SK-N-MC (cell line): ENCODE data around the gene GYG1.

ENCODE experiments used
- DNase-seq: peaks from one replicate; pipeline ENCODE4 v3.0.0-alpha.2; 2011; ENCODE audit warnings: low read depth, low spot score
- H3K27ac ChIP-seq: fragments of 200-600 bp; sonication (generic); 2 replicates; pipeline ENCODE4 v1.5.1; 2016; ENCODE audit warnings: mixed run types
- H3K36me3 ChIP-seq: fragments of 200-600 bp; sonication (generic); 2 replicates; pipeline ENCODE4 v1.6.1; 2017; ENCODE audit warnings: antibody characterized with exemption, low read length, mixed read lengths; ENCODE audit not compliant: insufficient read depth
- H3K4me3 ChIP-seq: fragments of 200-600 bp; sonication (generic); 2 replicates; pipeline ENCODE4 v1.5.1; 2016
- H3K9ac ChIP-seq: fragments of 200-600 bp; sonication (generic); 2 replicates; pipeline ENCODE4 v1.8.0; 2017; ENCODE audit warnings: mixed run types, mixed read lengths; ENCODE audit not compliant: insufficient read length
- H3K9me3 ChIP-seq: fragments of 200-600 bp; sonication (generic); 2 replicates; pipeline ENCODE4 v1.6.1; 2017; ENCODE audit warnings: low read depth, mild to moderate bottlenecking, antibody characterized with exemption, low read length, moderate library complexity, mixed read lengths
- EZH2 ChIP-seq: fragments of 200-600 bp; sonication (generic); IDR thresholded peaks from one replicate; pipeline ENCODE4 v1.6.1; 2017; ENCODE audit warnings: antibody characterized with exemption
- FOXP2 ChIP-seq: optimal IDR thresholded peaks from 2 replicates; pipeline ENCODE3; 2011; ENCODE audit warnings: mild to moderate bottlenecking, moderate library complexity; ENCODE audit not compliant: insufficient read depth; ENCODE audit errors: extremely low read length, control extremely low read depth
- POLR2AphosphoS5 ChIP-seq: IDR thresholded peaks from 2 replicates; pipeline ENCODE4 v1.6.1; 2012; ENCODE audit warnings: mild to moderate bottlenecking, low read depth, low read length, borderline replicate concordance

The GYG1 gene

GRCh38 chr3:148955544-148956346 is 35.6 kb upstream of the GYG1 start:
- Histone ChIP-seq H3K9ac (no peak overlapping the region), H3K9me3 (no peaks in the 10 kb centered on the region), H3K4me3 (no peak overlapping the region), H3K27ac (no peak overlapping the region), H3K36me3 (no peaks in the 10 kb centered on the region)
- DNase-seq, result peak; percentile 44
- TF ChIP-seq FOXP2 (no peak), EZH2 (no peak), POLR2AphosphoS5 (no peak)

- Histone ChIP-seq H3K4me3 (no peak overlapping the region), H3K9ac (no peak overlapping the region), H3K27ac (no peak overlapping the region), H3K9me3 (no peaks in the 10 kb centered on the region), H3K36me3 (no peaks in the 10 kb centered on the region)
- TF ChIP-seq EZH2, result no peak
- TF ChIP-seq FOXP2, result no peak
- no peak for TF ChIP-seq POLR2AphosphoS5
- no peak for DNase-seq
Measured at GRCh38 chr3:148957586-148957985, 33.8 kb upstream of the GYG1 start.

- no peak overlapping the region for H3K27ac ChIP-seq
- no peak for TF ChIP-seq FOXP2
- no peak for TF ChIP-seq POLR2AphosphoS5
- no peak for TF ChIP-seq EZH2
- H3K36me3 ChIP-seq, result no peaks in the 10 kb centered on the region
- no peak overlapping the region for H3K4me3 ChIP-seq
- DNase-seq, result no peak
- H3K9me3 ChIP-seq, result no peaks in the 10 kb centered on the region
- no peak overlapping the region for H3K9ac ChIP-seq
Measured at GRCh38 chr3:148958696-148959095, 32.6 kb upstream of the GYG1 start.

- no peak for DNase-seq
- no peak overlapping the region for H3K9ac ChIP-seq
- no peak overlapping the region for H3K27ac ChIP-seq
- H3K36me3 ChIP-seq, result no peaks in the 10 kb centered on the region
- no peaks in the 10 kb centered on the region for H3K9me3 ChIP-seq
- TF ChIP-seq POLR2AphosphoS5 (no peak), FOXP2 (no peak), EZH2 (no peak)
- H3K4me3 ChIP-seq, result no peak overlapping the region
Measured at GRCh38 chr3:148962513-148962912, 28.8 kb upstream of the GYG1 start.

- no peak for DNase-seq
- H3K27ac ChIP-seq, result no peak overlapping the region
- TF ChIP-seq EZH2, result no peak
- TF ChIP-seq FOXP2, result no peak
- no peak for TF ChIP-seq POLR2AphosphoS5
- H3K9me3 ChIP-seq, result no peaks in the 10 kb centered on the region
- no peak overlapping the region for H3K4me3 ChIP-seq
- H3K36me3 ChIP-seq, result no peaks in the 10 kb centered on the region
- H3K9ac ChIP-seq, result no peak overlapping the region
Measured at GRCh38 chr3:148964809-148965208, 26.5 kb upstream of the GYG1 start.

- H3K27ac ChIP-seq, result no peak overlapping the region
- no peak for DNase-seq
- H3K36me3 ChIP-seq, result no peaks in the 10 kb centered on the region
- no peak for TF ChIP-seq POLR2AphosphoS5
- no peak for TF ChIP-seq EZH2
- TF ChIP-seq FOXP2, result no peak
- H3K4me3 ChIP-seq, result no peak overlapping the region
- no peaks in the 10 kb centered on the region for H3K9me3 ChIP-seq
- H3K9ac ChIP-seq, result no peak overlapping the region
Measured at GRCh38 chr3:148968321-148968720, 23.0 kb upstream of the GYG1 start.

- no peak for TF ChIP-seq FOXP2
- TF ChIP-seq EZH2, result no peak
- TF ChIP-seq POLR2AphosphoS5, result no peak
- H3K9ac ChIP-seq, result no peak overlapping the region
- no peaks in the 10 kb centered on the region for H3K9me3 ChIP-seq
- no peaks in the 10 kb centered on the region for H3K36me3 ChIP-seq
- no peak for DNase-seq
- H3K4me3 ChIP-seq, result no peak overlapping the region
- H3K27ac ChIP-seq, result no peak overlapping the region
Measured at GRCh38 chr3:148970271-148970670, 21.1 kb upstream of the GYG1 start.

- H3K9me3 ChIP-seq, result no peaks in the 10 kb centered on the region
- no peak overlapping the region for H3K9ac ChIP-seq
- TF ChIP-seq FOXP2 (no peak), EZH2 (no peak), POLR2AphosphoS5 (no peak)
- H3K27ac ChIP-seq, result no peak overlapping the region
- no peaks in the 10 kb centered on the region for H3K36me3 ChIP-seq
- no peak overlapping the region for H3K4me3 ChIP-seq
- no peak for DNase-seq
Measured at GRCh38 chr3:148971401-148972163, 19.8 kb upstream of the GYG1 start.

GRCh38 chr3:148974726-148975125 is 16.6 kb upstream of the GYG1 start:
- H3K9ac ChIP-seq, result no peak overlapping the region
- H3K9me3 ChIP-seq, result no peaks in the 10 kb centered on the region
- no peak for DNase-seq
- TF ChIP-seq FOXP2 (no peak), EZH2 (no peak), POLR2AphosphoS5 (no peak)
- H3K27ac ChIP-seq, result no peak overlapping the region
- no peak overlapping the region for H3K4me3 ChIP-seq
- no peaks in the 10 kb centered on the region for H3K36me3 ChIP-seq
